Measurements from ENCODE around the gene TTC21B.
"Not testable (repeated sequence)": the region's sequence is repeated elsewhere in the genome, so short reads cannot be mapped to it uniquely, and the experiment has no call there.

GRCh38 chr2:165861083-165861482 is 92.5 kb downstream of the TTC21B start:
- not testable (repeated sequence) for TF ChIP-seq EP300 (IDR thresholded peaks at IDR 0.05; ENCODE audit: low read depth); POLR2AphosphoS5 (IDR thresholded peaks at IDR 0.05); CTCF (IDR thresholded peaks at IDR 0.05)
